MG63 (cell line): Measurements from ENCODE around the gene KCNE5. TPM values are rescaled to one million over a fixed set of nuclear protein-coding genes. Genes with fewer than 3 reads are reported as not detected.
"Not testable (repeated sequence)": the region's sequence is repeated elsewhere in the genome, so short reads cannot be mapped to it uniquely, and the experiment has no call there.

Experiments
- DNase-seq: peaks from one replicate; pipeline ENCODE4 v3.0.0-alpha.2; 2020
- H3K27me3 ChIP-seq: fragments of 250-450 bp; sonication (Bioruptor Pico); 2 replicates; pipeline ENCODE4 v1.5.1; 2020; ENCODE audit warnings: mild to moderate bottlenecking, moderate library complexity
- H3K36me3 ChIP-seq: fragments of 250-450 bp; sonication (Bioruptor Pico); 2 replicates; pipeline ENCODE4 v1.5.1; 2020; ENCODE audit warnings: mild to moderate bottlenecking, moderate library complexity
- H3K4me3 ChIP-seq: fragments of 250-450 bp; sonication (Bioruptor Pico); 2 replicates; pipeline ENCODE4 v1.5.1; 2020; ENCODE audit warnings: mild to moderate bottlenecking, moderate library complexity
- H3K9me3 ChIP-seq: fragments of 250-450 bp; sonication (Bioruptor Pico); 2 replicates; pipeline ENCODE4 v1.5.1; 2020; ENCODE audit warnings: mild to moderate bottlenecking, moderate library complexity
- total RNA-seq: library from RNA; depleted of rRNA; stranded (reverse); fragments of >200 nt; shearing (Covaris generic); gene quantifications from 2 replicates; pipeline ENCODE4 v1.2.3, GENCODE V29; 2014; ENCODE audit warnings: low replicate concordance; rRNA removed

Gene KCNE5, protein sequence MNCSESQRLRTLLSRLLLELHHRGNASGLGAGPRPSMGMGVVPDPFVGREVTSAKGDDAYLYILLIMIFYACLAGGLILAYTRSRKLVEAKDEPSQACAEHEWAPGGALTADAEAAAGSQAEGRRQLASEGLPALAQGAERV
- total RNA-seq = 0.53 TPM in 1 of 2 replicates, not detected in the other

DNA sequence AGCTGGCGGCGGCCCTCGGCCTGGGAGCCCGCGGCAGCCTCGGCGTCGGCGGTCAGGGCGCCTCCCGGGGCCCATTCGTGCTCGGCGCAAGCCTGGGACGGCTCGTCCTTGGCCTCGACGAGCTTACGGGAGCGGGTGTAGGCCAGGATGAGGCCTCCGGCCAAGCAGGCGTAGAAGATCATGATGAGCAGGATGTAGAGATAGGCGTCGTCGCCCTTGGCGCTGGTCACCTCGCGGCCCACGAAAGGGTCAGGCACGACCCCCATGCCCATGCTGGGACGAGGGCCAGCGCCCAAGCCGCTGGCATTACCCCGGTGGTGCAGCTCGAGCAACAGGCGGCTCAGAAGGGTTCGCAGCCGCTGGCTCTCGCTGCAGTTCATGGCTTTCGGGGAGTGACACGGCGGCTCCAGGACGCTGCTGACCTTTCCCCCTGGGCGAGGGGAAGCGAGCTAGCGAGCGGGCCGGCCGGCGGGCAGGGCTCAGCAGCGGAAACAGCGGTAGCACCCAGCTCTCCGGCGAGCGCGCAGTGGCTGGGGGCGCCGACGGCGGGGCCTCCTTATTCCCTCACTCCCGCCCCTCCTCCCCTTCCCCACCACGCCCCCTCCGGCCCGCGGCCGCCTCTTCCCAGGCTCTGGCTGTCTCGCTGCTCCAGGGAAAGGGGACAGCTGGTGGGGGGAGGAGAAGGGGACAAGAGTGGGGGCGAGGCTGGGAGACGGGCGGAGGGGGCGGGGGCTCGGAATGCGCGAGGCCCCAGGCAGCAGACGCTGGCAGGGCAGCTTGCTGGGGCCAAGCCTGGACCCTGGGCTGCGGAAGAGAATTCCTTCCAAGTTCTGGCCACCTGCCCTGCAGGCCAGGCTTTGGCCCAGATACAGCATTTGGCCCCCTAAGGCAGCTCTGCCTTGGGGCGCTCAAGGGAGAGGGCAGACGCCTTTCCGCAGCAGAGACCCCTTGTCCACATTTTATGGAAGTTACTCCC is at the start of gene KCNE5:
TSS of gene KCNE5 (minus strand) at position 532 of the 976 bp plus-strand sequence. CDS start at position 380, 152 bp downstream.
- Histone ChIP-seq H3K4me3 (no peak within 1 kb of the TSS), H3K27me3 (no peaks in the 10 kb centered on the region), H3K9me3 (no peaks in the 10 kb centered on the region), H3K36me3 (no peaks in the 10 kb centered on the region)
- DNase-seq = no peak

DNA sequence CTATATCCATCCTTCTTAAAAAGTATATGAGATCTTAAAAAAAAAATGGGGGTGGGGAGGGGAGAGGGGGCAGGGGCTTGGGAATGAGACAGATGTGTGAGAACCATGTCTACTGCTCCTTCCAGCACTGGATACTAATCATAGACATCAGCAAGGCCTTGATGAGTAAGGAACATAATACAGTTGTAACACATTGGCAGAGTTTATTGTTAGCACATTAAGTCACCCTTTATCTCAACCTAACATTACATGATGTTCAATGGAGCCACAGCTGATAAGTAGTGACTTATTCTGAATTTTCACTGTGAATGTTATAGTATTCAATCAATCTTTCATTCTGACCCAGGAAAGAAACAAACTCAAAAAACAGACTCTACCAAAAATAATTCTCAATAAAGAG is 47.3 kb upstream of the KCNE5 start:
- H3K9me3 ChIP-seq = no peaks in the 10 kb centered on the region
- H3K36me3 ChIP-seq = peaks cover 5% of the 10 kb centered on the region
- no peak overlapping the region for H3K4me3 ChIP-seq
- no peaks in the 10 kb centered on the region for H3K27me3 ChIP-seq
- DNase-seq = no peak

DNA sequence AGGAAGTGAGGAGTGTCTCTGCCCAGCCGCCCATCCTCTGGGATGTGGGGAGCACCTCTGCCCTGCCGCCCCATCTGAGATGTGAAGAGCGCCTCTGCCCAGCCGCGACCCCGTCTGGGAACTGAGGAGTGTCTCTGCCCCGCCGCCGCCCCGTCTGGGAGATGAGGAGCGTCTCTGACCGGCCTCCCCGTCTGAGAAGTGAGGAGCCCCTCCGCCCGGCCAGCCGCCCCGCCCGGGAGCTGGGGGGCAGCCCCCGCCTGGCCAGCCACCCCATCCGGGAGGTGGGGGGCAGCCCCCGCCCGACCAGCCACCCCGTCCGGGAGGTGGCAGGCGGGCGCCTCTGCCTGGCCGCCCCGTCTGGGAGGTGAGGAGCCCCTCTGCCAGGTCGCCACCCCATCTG is 46.2 kb upstream of the KCNE5 start:
- not testable (repeated sequence) for H3K9me3 ChIP-seq, DNase-seq, H3K36me3 ChIP-seq, H3K4me3 ChIP-seq, H3K27me3 ChIP-seq

DNA sequence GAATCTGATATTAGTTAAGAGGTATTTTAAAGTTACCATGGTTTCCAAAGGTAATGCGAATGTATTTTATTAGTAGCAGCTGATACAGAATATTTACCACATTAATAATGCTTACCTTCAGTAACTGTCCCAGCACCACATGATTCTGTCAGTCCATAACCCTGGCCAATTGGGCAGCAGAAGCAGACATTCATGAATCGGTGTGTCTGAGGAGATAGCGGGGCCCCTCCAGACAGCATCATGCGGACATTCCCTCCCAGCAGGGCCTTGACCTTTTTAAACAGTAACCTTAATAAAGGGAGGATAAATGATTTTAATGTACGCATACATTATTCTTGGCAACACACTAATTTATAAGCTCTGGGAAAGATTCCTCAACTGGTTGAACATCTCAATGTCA is 43.0 kb upstream of the KCNE5 start:
- Histone ChIP-seq H3K9me3 (no peaks in the 10 kb centered on the region), H3K4me3 (no peak overlapping the region), H3K36me3 (peaks cover 7% of the 10 kb centered on the region; the same call in 1 of the 2 replicates), H3K27me3 (no peaks in the 10 kb centered on the region)
- no peak for DNase-seq

DNA sequence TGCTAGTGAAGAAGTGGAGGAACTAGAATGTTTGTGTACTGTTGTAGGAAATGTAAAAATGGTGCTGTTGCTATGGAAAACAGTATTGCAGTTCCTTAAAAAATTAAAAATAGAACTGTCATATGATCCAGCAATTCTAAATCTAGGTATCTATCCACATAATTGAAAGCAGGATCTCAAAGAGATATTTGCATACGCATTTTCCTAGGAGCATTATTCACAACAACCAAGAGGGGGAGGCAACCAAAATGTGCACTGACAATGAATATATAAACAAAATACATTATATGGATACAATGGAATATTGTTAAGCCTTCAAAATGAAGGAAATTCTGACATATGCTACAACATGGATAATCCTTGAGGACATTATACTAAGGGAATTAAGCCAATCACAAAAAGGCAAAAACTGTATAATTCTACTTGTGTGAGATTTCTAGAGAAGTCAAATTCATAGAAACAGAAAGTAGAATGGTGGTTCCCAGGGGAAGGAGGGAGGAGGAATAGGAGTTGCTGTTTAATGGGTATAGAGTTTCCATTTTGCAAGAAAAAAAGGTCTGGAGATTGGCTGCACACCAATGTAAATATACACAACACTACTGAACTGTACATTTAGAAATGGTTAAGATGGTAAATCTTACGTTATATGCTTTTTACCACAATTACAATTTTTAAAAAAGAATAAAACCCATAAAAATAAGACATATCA is 35.6 kb upstream of the KCNE5 start:
- DNase-seq = no peak
- Histone ChIP-seq H3K27me3 (no peaks in the 10 kb centered on the region), H3K4me3 (no peak overlapping the region), H3K9me3 (no peaks in the 10 kb centered on the region), H3K36me3 (peaks cover 34% of the 10 kb centered on the region)

DNA sequence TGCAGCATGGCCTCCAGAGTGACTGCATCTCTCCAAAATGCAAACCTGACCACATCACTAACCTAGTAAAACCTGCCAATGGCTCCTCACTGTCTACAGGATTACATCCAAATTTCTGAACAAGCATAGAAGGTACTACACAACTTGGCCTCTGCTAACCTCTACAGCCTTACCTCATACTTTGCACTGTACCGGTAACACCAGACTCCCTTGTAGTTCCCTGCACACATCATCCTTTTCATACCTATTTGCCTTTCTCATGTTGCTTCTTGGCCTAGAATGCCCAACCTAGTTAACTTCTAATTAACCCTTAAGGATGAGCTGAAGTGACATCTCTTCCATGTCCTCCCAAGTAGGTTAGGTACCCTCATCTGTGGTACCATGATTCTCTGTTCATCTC is 33.4 kb upstream of the KCNE5 start:
- H3K9me3 ChIP-seq = no peaks in the 10 kb centered on the region
- H3K27me3 ChIP-seq = no peaks in the 10 kb centered on the region
- no peak overlapping the region for H3K4me3 ChIP-seq
- DNase-seq = no peak
- peaks cover 28% of the 10 kb centered on the region for H3K36me3 ChIP-seq

DNA sequence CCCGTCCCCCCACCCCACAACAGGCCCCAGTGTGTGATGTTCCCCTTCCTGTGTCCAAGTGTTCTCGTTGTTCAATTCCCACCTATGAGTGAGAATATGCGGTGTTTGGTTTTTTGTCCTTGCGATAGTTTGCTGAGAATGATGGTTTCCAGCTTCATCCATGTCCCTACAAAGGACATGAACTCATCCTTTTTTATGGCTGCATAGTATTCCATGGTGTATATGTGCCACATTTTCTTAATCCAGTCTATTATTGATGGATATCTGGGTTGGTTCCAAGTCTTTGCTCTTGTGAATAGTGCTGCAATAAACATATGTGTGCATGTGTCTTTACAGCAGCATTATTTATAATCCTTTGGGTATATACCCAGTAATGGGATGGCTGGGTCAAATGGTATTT is 32.4 kb upstream of the KCNE5 start:
- DNase-seq, H3K9me3 ChIP-seq, H3K27me3 ChIP-seq, H3K4me3 ChIP-seq: not testable (repeated sequence)
- H3K36me3 ChIP-seq = peaks cover 24% of the 10 kb centered on the region

DNA sequence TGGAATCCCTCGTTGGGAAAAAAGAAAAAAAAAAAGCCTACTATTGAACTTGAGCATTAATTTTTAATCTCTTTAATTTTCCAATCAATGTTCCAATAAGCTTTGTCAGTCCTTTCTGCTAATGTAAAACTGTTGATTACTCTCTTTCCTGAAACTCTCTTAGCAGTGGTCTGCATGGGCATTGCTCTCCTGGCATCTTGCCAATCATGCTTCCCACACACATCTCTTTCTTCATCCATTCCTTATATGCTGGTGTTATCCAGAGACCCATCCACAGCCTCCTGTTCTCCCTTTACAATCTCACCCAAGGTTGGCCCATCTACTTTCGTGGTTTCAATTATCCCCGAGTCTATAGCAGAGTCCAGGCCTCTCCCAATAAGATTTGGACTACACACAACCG is 31.8 kb upstream of the KCNE5 start:
- DNase-seq = no peak
- no peak overlapping the region for H3K4me3 ChIP-seq

DNA sequence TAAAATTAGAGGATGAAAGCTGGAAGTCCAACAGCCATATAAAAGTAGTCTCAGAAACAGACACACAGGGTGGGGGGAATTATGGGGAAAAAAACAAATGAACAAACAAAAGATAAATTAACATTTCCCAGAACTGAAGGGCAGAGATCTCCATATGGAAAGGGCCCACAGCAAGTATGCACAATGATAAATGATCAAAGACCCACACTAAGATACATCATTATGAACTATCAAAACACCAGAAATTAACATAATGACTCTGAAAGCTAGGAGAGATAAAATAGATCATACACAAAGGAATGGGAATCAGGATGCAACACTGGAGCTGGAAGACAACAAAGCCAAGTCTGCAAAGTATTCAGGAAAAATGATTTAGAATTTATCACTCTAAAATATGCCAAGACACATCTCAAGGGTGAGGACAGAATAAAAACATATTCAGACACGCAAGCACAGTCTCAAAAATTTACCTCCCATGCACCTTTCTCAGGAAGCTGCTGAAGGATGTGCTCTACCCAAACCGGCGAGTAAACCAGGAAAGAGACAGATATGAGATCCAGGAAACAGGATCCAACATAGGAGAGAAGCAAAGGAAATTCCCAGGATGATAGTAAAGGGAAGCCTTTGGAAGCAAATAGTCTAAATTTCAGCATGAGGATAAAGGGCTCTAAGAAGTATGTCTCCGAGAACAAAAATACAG is 30.7 kb upstream of the KCNE5 start:
- no peaks in the 10 kb centered on the region for H3K9me3 ChIP-seq
- H3K4me3 ChIP-seq = no peak overlapping the region
- H3K36me3 ChIP-seq = peaks cover 26% of the 10 kb centered on the region
- no peak for DNase-seq
- H3K27me3 ChIP-seq = no peaks in the 10 kb centered on the region

More for the DNA sequence above, 31.8 kb upstream of the KCNE5 start:
- Histone ChIP-seq H3K36me3 (peaks cover 26% of the 10 kb centered on the region), H3K9me3 (no peaks in the 10 kb centered on the region), H3K27me3 (no peaks in the 10 kb centered on the region)

DNA sequence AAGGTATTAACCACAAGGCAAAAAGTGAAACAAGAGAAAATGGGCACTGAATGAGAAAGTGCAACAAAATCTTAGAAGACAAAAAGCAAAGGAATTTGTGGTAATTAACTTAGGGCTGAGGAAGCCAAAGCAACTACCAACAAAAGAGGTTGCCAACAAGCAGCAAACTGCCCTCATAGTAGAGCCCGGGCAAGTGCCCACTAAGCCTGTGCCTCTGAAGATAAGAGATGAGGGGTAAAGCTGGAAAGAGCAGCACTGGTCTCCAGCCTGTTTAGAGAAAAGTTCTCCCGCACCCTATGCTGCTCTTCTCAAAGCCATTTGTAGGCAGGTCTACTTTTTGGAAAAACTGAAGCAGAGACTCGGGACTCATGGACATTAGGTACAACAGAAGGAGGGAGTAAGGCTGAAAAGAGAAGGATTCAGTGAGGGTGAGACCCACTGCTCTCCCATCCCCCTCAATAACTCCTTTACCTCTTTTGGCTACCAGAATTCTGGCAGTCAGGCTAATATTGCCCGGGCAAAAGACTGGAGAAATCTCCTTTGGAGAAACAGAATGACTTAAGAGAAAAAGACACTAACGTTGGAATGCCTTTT is 29.6 kb upstream of the KCNE5 start:
- Histone ChIP-seq H3K4me3 (no peak overlapping the region), H3K36me3 (peaks cover 27% of the 10 kb centered on the region)
- no peak for DNase-seq

DNA sequence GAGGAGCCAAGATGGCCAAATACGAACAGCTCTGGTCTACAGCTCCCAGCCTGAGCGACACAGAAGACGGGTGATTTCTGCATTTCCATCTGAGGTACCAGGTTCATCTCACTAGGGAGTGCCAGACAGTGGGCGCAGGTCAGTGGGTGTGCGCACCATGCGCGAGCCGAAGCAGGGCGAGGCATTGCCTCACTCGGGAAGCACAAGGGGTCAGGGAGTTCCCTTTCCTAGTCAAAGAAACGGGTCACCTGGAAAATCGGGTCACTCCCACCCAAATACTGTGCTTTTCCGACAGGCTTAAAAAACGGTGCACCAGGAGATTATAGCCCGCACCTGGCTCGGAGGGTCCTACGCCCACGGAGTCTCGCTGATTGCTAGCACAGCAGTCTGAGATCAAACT is 19.7 kb upstream of the KCNE5 start:
- DNase-seq, H3K4me3 ChIP-seq, H3K27me3 ChIP-seq, H3K9me3 ChIP-seq, H3K36me3 ChIP-seq: not testable (repeated sequence)

More for the DNA sequence above, 29.6 kb upstream of the KCNE5 start:
- no peaks in the 10 kb centered on the region for H3K27me3 ChIP-seq
- H3K9me3 ChIP-seq = no peaks in the 10 kb centered on the region

DNA sequence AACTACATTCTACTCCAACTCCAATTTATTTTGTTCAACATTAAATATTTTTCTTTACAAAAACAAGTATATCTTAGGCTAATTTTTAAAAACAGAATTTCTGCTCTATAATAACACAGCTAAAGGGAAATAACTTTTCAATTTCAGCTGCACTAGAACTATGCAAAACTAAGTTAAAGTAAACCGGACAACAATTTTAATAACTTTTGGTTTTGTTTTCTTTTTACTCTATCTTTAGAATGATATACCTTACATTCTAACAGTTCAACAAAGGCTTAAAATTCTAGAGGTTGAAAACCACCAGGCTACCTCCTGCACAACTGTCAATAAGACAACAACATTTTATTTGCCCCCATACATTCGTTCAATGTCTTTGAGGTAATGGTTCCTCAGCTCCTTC is 18.7 kb upstream of the KCNE5 start:
- Histone ChIP-seq H3K9me3 (no peaks in the 10 kb centered on the region), H3K27me3 (no peaks in the 10 kb centered on the region), H3K4me3 (no peak overlapping the region), H3K36me3 (no peaks in the 10 kb centered on the region; the same call in none of the 2 replicates)
- DNase-seq = no peak

DNA sequence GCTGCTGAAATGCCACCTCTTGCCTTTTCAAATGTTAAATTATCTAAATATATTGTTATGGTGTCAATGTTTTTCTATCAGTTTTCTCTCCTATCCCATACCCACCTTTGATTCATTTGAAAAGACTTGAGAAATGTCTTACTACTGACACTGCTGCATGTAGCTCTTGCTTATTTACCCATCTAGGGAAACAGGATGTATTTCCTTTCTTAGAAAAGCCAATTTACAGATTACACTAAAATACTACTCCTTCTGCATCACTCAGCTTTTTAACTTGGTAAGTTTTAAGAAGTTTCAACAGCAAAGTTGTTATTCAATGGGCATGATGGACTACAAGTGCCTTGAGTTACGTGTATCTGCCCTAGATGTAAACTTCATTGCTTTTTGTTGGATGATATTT is 13.2 kb upstream of the KCNE5 start:
- H3K4me3 ChIP-seq = no peak overlapping the region
- no peak for DNase-seq
- H3K9me3 ChIP-seq = no peaks in the 10 kb centered on the region
- no peaks in the 10 kb centered on the region; the same call in 1 of the 2 replicates for H3K36me3 ChIP-seq
- H3K27me3 ChIP-seq = no peaks in the 10 kb centered on the region

DNA sequence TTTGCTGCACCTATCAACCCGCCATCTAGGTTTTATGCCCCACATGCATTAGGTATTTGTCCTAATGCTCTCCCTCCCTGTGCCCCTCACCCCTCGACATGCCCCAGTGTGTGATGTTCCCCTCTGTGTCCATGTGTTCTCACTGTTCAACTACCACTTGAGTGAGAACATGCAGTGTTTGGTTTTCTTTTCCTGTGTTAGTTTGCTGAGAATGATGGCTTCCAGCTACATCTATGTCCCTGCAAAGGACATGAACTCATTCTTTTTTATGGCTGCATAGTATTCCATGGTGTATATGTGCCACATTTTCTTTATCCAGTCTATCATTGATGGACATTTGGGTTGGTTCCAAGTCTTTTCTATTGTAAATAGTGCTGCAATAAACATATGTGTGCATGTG is 12.5 kb upstream of the KCNE5 start:
- H3K4me3 ChIP-seq, H3K27me3 ChIP-seq, H3K36me3 ChIP-seq, DNase-seq, H3K9me3 ChIP-seq: not testable (repeated sequence)

DNA sequence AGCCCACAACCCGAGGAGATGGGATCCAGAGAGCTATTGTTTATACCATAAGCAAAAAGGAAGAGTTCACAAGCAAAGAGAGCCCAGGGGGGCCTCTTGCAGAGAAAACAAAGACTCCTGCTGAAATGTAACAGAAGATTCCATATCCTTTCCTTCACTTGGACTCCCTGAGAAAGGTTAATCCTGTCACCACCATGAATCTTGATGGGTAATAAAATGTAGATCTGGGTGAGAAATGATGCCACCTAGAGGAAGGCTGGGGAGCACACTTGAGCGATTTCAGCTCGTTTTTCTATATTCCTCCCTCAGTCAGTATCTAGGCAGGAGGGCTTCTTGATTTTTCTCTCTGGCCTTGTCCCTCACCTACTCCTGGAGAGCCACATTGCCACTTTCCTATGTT is 10.2 kb upstream of the KCNE5 start:
- no peaks in the 10 kb centered on the region; the same call in 1 of the 2 replicates for H3K36me3 ChIP-seq
- DNase-seq = no peak
- no peaks in the 10 kb centered on the region for H3K27me3 ChIP-seq
- no peaks in the 10 kb centered on the region for H3K9me3 ChIP-seq
- H3K4me3 ChIP-seq = no peak overlapping the region

DNA sequence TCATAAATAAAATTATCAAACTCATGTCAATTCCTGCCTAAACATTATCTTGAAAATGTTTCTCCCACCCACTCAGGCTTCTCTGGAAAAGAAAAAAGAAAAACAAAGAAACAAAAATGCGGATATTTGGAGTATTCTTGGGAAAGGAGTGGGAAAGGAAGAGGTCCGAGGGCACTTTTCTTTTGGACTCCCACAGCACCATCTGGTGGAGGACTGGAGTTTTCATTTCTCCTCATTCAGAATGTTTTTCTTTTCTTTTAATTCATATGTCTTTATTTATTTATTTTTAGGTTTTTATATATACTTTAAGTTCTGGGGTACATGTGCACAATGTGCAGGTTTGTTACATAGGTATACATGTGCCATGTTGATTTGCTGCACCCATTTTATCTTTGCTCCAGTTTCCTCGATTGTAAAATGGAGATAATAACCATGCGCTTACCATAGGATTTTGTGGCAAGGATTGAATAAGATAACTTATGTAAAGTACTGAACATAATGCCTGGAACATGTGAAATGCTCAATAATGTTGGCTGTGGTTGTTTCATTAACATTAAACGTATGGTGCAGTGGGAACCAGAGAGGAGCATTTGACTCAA is 8.0 kb upstream of the KCNE5 start:
- DNase-seq = no peak
- Histone ChIP-seq H3K36me3 (no peaks in the 10 kb centered on the region), H3K9me3 (no peaks in the 10 kb centered on the region), H3K4me3 (no peak overlapping the region), H3K27me3 (no peaks in the 10 kb centered on the region)
